Activated CD4-positive, alpha-beta T cell treated with anti-CD3 and anti-CD28 coated beads, Interleukin-2, Interleukin-4, amounts not matched to agents 100 ng/mL and 50 ng/mL, durations not matched to agents 16 hours and 8 hours (primary cell): ENCODE measurements around the gene ADCYAP1.

Source experiments
- DNase-seq: peaks from one replicate; pipeline ENCODE4 v3.0.0-alpha.2; 2020; ENCODE audit warnings: low spot score

ADCYAP1 gene

DNA sequence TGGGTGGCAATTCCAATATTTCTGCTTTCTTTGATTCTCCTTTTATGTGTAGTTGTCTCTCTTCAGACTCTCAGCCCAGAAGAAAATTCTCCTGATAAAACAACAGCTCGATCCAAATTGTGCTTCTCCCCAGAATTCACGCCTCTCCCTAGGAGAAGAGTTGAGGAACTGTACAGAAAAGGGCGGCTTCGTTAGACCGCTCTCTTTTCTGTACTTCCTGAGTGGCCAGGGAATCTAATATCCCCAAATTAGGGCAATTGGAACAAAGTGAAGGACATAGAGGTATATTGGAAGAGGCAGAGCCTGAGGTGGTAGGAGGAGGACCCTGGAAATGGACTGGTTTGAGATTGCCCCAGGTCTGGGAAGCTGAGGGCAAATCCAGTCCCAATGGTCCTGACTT, 5.6 kb downstream of the ADCYAP1 start:
- DNase-seq: no peak

DNA sequence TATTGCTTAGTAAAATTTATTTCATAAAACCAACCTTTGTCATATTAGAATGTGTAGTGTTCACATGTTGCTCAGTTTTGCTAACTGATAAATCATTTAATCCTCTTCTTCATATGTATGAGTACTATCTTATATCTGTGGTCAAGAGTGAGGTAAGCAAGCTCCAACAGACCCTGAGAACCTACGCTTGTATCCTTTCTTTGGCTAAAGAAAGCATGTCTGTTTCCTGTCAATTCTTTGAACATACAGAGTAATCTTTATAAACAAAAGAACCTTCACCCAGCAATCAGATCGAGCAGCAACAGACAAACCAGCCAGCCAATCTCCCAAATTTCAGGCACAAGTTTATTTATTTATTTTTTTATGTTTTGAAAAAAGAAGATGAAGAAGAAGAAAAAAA, 6.4 kb downstream of the ADCYAP1 start:
- no peak for DNase-seq

DNA sequence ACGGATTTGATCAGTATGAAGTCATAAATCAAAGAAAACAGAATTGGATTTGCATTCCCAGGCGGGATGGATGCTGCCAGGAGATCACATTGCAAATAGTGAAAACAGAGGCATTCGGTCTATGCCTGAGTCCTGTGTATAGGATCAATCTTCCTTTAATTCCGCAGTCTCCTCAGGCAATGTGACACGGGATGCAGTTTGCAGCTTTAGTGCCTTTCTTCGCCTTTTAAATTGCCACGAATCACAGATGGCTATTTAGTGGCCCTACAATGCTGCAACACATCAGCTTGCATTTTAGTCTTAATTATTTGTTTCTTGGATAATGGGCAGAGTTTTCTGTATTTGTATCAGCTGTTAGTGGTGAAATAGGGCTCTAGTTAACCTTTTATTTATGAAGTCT, 6.8 kb downstream of the ADCYAP1 start:
- no peak for DNase-seq

DNA sequence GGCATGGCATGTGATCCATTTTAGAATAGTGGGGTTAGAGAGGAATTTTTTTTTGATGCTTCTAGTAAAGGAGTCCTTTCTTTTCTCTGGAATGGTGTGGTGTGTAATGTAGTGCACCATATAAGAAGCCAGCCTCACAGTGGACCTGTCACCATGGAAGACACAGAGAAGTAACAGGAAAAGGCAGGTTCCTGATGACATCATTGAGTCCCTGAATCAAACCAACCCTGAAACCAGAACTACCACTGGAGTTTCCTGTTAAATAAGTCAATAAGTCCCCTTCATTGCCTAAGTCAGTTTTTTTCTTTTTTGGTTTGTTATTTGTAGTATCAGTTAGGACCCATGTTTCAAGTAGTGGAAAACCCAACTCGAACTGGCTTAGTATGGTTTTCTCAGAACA, 11.9 kb downstream of the ADCYAP1 start:
- no peak for DNase-seq

DNA sequence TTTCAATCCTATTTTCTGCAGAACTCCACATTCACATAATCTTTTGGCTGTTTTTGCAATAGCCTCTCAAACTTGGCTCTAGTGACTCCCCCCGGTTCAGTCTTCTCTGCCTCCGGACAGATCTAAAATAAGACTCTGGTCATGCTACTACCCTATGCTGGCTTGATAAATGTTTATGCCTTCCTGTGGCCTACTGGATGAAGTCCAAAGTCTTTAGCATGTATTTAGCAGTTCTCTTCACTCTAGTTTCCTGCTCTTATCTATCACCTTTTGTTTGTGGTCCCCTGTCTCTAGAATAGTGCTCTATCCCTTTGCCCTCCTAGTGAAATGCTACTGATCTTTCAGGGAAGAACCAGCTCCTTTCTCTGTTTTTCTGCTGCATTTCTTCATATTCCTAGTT, 14.4 kb downstream of the ADCYAP1 start:
- no peak for DNase-seq

DNA sequence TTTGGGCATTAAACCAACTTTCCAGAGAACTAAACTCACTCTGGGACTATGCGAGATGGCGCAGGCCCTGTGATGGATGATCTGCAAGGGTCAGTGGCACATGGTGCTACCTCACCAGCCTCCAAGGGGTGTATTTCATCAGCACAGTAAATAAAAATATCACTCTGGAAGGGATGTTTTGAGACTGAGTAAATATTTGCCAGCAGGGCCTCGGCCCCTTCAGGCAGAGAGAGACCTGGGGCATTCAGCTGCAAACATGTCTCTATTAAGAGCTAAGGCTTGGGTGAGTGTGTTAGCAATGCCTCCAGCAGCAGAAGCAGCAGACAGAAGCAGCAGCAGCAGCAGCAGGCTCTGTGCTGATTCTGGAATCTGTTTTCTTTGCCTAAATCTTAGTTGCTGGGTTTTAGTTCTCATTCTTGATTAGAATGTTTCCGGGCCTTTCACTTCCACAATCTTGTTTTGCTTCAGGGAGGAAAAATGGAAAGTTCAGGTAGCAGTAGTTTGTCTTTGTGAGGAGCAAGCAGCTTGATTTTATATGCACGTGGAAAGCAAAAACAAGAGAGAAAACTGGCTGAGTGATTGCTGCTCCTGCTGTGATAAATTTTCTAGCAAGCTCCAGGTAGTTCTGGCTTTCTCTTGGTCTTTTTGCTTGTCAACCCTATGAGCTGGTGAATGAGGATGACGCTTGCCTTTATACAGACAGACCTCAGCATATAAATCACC, 18.6 kb downstream of the ADCYAP1 start:
- DNase-seq: no peak

DNA sequence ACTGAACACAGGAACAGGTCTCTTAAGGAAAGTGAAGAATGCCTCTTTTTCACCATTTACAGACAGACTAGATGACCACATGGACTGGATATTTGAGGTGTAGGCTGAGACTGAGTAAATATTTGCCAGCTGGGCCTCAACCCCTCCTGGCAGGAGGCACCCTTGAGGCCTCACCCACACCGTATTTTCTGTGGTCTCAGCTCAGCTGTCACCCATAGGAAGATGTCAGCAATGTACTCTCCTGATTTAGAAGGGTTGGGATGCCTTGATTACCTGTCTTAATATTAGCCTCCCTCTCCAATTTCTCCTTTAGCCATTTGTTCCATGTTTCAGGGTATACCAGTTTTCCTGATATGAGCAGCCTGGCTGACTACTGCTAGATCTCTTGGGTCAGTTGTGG, 20.3 kb downstream of the ADCYAP1 start:
- no peak for DNase-seq

DNA sequence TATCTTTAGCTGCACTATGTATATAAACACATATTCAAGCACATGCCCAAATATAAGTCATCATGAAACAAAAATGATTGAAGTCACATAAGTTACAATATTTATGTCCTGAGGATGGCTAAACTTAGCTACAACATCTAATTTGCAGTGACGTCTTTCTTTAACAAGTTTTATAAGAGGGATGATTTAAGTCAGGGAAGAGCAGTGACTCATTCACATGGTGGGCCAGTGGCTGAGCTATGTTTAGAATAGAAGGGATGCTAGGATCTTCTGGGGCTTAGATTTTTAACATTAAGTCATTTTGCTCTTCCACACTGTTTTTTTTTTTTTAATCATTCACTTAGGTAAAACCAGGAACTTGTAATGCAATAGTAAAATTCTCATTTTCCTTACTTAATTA, 22.3 kb downstream of the ADCYAP1 start:
- DNase-seq: no peak

DNA sequence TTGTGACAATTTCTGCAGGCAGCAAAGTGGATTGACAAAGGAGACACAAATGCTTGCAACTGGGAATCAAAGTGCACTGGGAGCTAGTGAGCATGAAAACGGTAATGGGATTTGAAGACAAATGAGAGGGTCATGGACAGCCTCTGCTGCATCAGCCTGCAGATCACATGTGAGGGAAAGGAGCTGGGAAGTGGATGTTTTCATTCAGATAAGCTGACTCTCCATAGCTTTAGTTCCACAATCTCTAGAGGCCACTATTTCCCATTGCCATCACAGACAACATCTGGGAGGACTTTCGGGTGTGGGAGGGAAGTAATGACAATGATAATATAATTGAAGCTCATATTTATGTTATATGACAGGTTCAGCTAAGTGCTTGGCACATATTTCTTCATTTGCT, 28.4 kb downstream of the ADCYAP1 start:
- no peak for DNase-seq

DNA sequence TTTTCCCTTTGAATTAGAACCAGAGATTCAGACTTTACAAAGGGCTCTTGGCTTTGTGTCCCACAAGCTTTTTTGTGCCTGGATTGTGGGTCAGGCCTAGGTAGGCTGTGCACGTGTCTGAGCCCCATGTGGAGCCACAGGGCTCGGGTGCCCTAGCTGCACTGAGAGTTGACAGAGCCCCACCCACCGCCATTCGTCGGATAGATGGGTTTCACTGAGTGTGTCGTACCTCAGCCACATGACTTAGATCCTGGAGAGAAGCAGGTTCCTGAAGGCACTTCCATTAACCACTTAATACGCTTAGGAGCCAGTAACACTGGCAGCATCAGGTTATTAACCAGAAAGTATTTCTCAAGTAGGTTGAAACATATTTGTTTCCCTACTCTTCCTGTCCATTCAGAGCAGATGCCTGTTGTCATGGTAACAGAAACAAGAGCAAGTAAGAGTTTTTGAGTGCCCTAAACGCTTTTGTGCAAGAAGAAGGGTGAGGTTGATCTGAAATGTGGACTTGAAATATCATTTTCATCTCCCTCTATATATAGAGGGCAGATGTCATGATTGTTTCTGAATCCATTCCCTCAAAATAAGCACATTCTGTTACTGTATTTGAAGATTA, 30.0 kb downstream of the ADCYAP1 start:
- no peak for DNase-seq

DNA sequence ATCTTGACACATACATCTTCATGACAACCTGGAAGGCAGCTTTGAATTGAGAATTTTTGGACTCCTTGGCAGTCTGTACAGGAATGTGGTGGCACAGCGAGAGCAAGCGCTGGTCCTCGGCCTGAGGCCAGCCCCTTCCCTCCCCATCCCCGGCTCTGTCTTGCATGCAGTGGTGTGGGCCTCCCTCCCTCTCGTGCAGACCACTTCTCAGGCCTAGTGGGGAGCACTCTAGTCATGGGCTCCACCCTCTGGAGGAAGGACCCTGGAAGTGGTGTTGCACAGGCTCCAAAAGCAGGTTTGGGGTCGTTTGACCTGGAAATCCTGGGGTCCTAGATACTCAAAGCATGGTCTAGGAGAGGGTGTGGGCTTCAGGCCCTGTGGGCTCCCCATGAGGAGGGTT, 32.3 kb downstream of the ADCYAP1 start:
- DNase-seq: no peak

DNA sequence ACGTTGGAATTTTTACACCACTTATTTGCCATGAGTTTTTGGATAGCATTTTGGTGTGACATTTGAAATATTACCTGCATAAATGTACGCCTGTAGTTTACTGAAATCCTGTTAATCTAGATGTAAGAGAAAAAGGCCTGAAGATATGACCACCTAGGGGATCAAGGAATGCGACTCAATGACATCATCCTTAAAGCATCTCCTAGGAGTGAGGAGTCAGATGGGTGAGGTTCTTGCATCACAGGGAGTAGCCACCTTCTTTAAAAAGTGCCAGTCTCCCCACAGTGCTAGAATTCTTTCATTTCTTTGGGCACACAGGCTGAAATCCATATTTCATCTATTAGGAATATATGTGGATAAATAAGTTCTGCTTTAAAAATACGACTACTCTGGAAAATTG, 34.5 kb downstream of the ADCYAP1 start:
- DNase-seq: no peak

DNA sequence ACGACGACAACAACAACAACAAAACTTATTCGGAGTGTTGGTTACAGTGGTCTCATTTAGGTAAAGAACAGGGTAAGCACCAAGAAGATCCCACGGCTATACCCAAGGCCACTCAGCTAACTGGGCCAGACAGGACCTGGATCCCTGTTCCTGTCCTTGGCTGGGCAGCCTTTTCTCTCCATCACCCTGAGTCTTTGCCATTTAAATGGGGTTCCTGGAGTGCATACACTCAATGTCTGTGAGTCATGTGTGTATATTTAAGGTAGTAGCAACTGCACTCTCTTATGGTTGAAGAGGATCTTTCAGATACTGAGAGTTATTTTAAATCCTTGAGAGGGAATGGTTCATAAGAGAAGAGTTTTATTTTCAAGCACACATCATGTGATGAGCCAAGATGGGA, 35.3 kb downstream of the ADCYAP1 start:
- DNase-seq: no peak

DNA sequence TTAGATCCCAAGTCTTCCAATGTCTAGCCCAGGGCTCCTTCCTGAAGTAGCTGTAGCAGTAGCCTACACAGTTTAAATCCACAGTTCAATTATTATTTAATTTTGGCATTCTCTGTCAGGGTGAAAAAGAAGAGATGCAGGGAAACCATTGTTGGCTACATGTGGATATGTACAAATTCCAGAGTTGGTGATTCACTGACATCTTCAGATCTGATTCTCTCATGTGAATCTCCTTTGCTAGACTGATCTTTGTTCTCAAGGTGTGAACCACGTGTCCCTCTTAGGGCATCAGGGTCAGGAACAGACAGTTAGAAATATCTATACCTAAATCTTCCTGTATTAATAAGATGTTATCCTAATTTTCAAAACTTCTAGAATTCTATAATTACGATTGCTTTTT, 36.7 kb downstream of the ADCYAP1 start:
- DNase-seq: no peak

DNA sequence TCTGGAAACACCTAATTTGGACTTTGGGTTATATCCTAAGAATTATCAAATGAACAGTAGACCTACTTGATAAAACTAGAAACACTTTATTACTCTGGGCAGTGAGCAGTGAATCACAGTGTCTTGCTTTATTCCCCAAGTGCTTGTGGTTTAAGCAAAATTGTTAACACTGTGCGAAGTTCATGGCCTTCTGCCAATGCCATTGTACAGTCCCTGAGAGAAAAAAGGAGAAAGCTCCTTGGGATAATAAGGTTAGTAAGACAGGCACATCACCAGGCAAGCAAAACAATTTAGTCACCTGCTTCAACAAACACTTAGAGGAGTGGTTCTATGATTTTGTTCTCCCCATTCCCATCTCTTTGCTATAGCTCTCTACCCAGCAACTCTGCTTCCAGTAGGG, 39.8 kb downstream of the ADCYAP1 start:
- no peak for DNase-seq

DNA sequence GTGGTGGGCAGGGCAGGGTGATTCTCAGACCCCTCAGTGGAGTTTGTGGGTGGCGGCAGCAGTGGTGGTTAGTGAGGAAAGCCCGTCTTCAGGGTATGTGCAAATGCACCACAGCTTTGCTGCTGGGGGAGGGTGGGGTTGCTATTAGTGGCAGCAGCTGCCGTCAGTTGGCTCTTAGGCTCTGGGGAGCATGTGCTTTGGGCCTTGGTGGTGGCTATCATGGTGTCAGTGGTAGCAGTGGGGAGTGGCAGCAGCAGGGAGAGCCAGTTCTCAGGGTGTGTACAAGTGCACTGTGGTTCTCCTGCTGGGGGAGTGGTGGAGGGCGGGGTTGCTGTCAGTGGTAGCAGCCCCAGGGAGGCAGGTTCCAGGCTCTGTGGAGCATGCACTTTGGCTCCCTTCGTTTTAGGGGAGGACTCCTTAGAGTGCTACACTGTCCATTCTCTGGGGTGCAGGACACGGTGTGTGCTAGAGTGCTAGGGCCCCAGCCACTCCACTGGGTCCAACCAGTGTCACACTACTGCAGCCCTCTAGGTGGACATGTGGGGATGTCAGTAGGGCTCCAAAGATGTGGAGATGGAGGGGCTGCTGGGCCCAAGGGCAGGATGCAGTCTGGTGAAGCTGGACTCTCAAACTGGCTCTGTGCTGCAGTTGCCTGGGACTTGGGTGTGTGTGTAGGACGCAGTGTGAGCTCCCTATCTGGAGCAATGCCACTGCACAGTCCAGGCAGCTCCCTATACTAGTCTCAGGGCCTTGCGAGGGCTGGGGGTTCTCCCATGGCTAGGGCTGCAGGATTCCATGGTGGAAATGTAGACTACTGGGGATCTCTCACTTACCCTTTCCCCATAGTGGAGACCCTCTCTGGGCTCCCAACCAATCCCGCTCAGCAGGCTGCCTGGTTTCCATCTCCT, 45.3 kb downstream of the ADCYAP1 start:
- DNase-seq: no peak

DNA sequence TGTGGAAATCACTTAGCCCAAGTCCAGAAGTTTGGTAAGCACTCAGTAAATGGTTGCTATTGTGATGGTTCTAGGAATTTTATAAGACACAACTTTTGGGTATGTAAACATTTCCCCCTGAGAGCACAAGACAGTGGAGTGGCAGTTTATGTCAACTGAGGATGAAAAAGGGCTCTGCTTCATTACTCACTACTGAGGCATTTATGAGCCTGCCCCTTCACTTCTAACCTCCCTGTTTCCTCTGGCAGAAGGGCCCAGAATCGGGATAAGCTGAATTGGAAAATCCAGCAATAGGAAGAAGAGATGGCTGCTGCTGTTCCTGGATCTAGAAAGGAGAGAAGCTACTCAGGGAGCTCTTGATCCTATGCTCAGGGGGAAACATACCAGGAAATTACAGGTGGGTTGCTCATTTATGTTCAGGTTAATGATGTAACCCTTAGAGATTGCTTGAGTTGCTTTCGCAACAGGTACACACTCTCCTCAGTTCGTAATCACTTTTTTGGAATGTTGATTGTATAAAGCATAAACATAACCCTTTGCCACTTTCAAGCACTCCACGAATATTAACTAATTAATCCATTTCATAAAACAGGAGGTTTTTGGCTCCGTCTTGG, 46.3 kb downstream of the ADCYAP1 start:
- DNase-seq: no peak

DNA sequence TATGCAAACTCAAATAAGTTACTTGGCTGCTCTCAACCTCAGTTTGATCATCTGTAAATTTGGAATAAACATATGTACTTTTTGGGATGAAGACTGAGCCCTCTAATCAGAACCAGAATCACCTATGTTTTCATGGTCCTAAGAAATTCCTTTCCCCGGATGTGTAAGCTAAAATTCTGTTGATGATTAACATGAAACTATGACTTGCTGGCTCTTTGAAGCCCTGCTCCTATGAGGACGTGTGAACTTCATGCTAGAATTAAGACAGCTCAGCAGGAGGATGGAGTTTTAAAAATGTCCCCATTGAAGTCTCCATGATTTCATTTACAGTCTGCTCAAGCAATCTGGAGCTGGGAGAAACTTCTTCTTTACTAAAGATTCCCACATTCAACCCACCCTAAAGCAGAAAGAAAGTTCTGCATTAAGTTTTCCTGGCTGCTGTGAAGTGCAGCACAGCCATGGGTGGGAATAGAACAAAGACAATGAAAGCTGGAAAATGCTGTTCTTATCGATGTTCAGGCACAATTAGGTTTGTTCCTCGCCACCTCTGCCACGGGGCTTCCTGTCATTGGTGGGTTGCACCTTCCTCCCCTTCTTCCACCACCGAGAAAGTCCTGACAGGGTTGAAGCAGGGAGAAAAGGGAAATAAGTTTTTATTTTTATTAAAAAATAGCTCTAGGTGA, 50.9 kb downstream of the ADCYAP1 start:
- DNase-seq: no peak

DNA sequence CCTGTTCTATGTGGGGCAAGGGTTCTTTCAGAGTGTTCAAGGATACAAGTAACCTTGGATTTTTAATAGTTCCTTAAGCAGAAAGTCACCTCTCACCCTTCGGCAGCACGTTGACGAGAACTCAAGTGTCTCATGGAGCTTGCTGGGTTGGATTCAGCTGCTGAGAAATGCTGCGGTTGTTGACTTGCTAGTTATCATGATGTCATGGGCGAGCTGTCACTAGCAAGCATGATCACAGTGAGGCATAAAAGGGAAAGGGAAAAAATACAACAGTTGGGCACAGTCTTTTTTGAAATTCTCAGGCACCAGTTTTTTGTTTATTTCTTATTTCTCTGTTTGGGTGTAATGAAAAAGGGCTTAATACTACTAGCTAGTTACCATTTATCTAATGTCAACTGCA, 53.2 kb downstream of the ADCYAP1 start:
- DNase-seq: no peak

DNA sequence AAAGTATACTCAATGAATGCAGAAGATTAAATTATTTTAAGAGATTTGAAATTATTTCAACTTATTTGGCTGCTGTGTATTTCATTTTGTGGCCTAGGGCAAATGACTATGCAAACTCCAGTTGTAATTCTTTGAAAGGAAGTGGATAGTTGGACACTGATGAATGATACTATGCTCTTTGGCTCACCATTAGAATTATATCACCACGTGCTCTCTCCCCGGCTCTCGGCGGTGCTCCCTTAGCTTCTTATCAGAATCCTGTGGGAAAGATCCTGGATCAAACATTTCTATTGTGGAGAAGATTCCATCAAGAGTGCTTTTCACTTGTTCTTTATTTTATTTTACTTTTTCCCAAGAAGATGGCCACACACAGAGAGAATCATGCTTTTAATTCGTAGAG, 55.2 kb downstream of the ADCYAP1 start:
- DNase-seq: no peak
